ENCODE results near the gene IL1RAPL1.

DNA sequence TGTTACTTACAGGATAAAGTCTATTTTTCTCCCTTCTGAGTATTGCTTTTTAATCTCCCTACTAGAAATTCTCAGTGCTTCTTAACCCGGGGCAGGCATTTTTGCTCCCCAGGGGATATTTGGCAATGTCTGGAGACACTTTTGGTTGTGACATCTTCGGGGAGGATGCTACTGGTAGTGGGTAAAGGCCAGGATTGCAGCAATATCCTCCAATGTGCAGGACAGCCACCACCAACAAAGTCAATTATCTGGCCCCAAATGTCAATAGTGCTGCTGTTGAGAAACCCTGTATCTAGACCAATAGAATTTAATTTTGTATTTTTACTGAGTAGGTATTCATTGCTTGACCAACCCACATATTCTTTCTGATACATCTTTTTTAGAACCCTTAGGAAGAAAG lies 958.6 kb downstream of the IL1RAPL1 start:
- TF ChIP-seq, protein P1, sequence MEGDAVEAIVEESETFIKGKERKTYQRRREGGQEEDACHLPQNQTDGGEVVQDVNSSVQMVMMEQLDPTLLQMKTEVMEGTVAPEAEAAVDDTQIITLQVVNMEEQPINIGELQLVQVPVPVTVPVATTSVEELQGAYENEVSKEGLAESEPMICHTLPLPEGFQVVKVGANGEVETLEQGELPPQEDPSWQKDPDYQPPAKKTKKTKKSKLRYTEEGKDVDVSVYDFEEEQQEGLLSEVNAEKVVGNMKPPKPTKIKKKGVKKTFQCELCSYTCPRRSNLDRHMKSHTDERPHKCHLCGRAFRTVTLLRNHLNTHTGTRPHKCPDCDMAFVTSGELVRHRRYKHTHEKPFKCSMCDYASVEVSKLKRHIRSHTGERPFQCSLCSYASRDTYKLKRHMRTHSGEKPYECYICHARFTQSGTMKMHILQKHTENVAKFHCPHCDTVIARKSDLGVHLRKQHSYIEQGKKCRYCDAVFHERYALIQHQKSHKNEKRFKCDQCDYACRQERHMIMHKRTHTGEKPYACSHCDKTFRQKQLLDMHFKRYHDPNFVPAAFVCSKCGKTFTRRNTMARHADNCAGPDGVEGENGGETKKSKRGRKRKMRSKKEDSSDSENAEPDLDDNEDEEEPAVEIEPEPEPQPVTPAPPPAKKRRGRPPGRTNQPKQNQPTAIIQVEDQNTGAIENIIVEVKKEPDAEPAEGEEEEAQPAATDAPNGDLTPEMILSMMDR (IDR thresholded peaks at IDR 0.05): no peak
- TF ChIP-seq ZFX (IDR thresholded peaks at IDR 0.05; ENCODE audit: borderline replicate concordance): no peak
